ENCODE results near the gene SAMD7. TPM values are rescaled to one million over a fixed set of nuclear protein-coding genes. Genes with fewer than 3 reads are reported as not detected.

The SAMD7 gene
- polyA plus RNA-seq, 3 donors: not detected

GRCh38 chr3:169879013-169879557 is 32.3 kb upstream of the SAMD7 start:
- intact Hi-C loops (cut with micrococcal nuclease): no loop called here
- no peaks in the 10 kb centered on the region for H3K36me3 ChIP-seq (replicated peaks in 1 of 2; ENCODE audit: control insufficient read depth in 1 of 2, insufficient read depth in 2 of 2, low read length in 2 of 2)
- peaks cover 0 to 8% (median 2%) of the 10 kb centered on the region in 7 donors for H3K9me3 Mint-ChIP-seq
- no peak overlapping the region for H3K4me3 Mint-ChIP-seq
- H3K27me3 ChIP-seq (ENCODE audit: control insufficient read depth in 2 of 2, insufficient read depth in 2 of 2, low read length in 2 of 2): no peaks in the 10 kb centered on the region
- no peak overlapping the region for H3K4me3 ChIP-seq (replicated peaks in 1 of 3; ENCODE audit: low read depth in 2 of 3, low read length in 3 of 3)
- no peak overlapping the region for H3K27ac ChIP-seq (ENCODE audit: low read depth in 1 of 2, low read length in 2 of 2)
- H3K79me2 ChIP-seq (ENCODE audit: insufficient read depth, low read length): no peaks in the 10 kb centered on the region
- no peaks in the 10 kb centered on the region for H3K9me3 ChIP-seq (replicated peaks in 1 of 2; ENCODE audit: control insufficient read depth in 1 of 2, insufficient read depth in 1 of 2, low read length in 2 of 2)
- no peak overlapping the region for H3K4me2 ChIP-seq (replicated peaks; ENCODE audit: extremely low read depth, low read length, poor library complexity, severe bottlenecking)
- no peak for TF ChIP-seq CTCF (IDR thresholded peaks at IDR 0.05)
- peaks cover 18% of the 10 kb centered on the region for H3K4me1 Mint-ChIP-seq
- no peaks in the 10 kb centered on the region for H4K20me1 ChIP-seq (ENCODE audit: insufficient read depth, low read length)
- DNase-seq: no peak
- no peak overlapping the region for H2AFZ ChIP-seq (ENCODE audit: insufficient read depth, low read depth, low read length, poor library complexity, severe bottlenecking)
- WGBS (ENCODE audit: insufficient coverage): 100% methylated on average over 2 of the region's 8 CpGs
- peaks cover 0 to 2% (median 2%) of the 10 kb centered on the region in 3 donors for H3K27me3 Mint-ChIP-seq (ENCODE audit: low read depth in 3 of 3)
- no peak overlapping the region for H3K9ac ChIP-seq (ENCODE audit: insufficient read depth, low read length, poor library complexity, severe bottlenecking)
- H3K36me3 Mint-ChIP-seq: no peaks in the 10 kb centered on the region
- H3K4me1 ChIP-seq (ENCODE audit: control insufficient read depth in 1 of 2, insufficient read depth in 2 of 2, low read length in 2 of 2): peaks cover 0 to 6% of the 10 kb centered on the region in 2 donors
- no peak overlapping the region for H3K27ac Mint-ChIP-seq

DNA sequence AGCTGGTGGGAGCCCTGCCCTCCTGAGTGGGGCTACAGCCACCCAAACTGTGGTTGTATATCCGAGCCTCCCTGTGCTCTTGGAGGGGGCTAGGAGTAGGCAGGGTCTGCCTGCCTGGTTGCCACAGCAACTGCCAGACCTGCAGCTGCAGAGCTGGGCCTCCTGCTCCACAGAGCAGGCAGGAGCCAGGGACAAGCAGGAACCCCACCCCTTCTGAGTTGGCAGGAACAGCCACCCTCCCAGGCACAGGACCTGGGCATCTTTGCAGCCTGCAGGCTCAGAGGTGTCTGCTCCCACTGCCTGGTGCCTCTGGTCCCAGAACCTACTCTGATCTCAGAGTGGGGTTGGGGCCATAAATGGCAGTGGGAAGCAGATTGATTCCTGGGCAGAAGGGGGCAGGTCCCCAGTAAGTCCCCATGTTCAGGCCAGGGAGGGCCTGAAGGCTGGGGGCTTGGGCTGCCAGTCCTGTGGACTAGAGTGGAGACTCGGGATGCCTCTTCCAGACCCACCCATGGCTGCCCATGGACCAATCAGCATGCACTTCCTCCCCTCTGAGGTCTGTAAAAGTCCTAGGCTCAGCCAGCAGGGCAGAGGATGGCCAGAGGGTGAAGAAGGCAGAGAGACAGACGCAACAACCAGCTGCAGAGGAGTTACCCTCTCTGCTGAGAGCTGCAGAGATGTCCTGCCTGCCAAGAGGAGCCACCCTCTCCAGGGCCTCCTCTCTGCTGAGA is 31.4 kb upstream of the SAMD7 start:
- no peak overlapping the region for H3K9ac ChIP-seq (ENCODE audit: insufficient read depth, low read length, poor library complexity, severe bottlenecking)
- no peaks in the 10 kb centered on the region for H3K27me3 ChIP-seq (ENCODE audit: control insufficient read depth in 2 of 2, insufficient read depth in 2 of 2, low read length in 2 of 2)
- no peaks in the 10 kb centered on the region for H4K20me1 ChIP-seq (ENCODE audit: insufficient read depth, low read length)
- no peak for DNase-seq
- peaks cover 0 to 6% (median under 1%) of the 10 kb centered on the region in 7 donors for H3K9me3 Mint-ChIP-seq
- no peaks in the 10 kb centered on the region for H3K9me3 ChIP-seq (replicated peaks in 1 of 2; ENCODE audit: control insufficient read depth in 1 of 2, insufficient read depth in 1 of 2, low read length in 2 of 2)
- 89% methylated on average over 1 of the region's 3 CpGs for WGBS (ENCODE audit: insufficient coverage)
- no peaks in the 10 kb centered on the region for H3K79me2 ChIP-seq (ENCODE audit: insufficient read depth, low read length)
- no peak overlapping the region for H3K4me3 ChIP-seq (replicated peaks in 1 of 3; ENCODE audit: low read depth in 2 of 3, low read length in 3 of 3)
- no peak overlapping the region for H2AFZ ChIP-seq (ENCODE audit: insufficient read depth, low read depth, low read length, poor library complexity, severe bottlenecking)
- no peak overlapping the region for H3K27ac ChIP-seq (ENCODE audit: low read depth in 1 of 2, low read length in 2 of 2)
- no peak overlapping the region for H3K4me2 ChIP-seq (replicated peaks; ENCODE audit: extremely low read depth, low read length, poor library complexity, severe bottlenecking)
- H3K4me1 Mint-ChIP-seq: peaks cover 18% of the 10 kb centered on the region
- H3K27me3 Mint-ChIP-seq (ENCODE audit: low read depth in 3 of 3): peaks cover 0 to 2% (median 2%) of the 10 kb centered on the region in 3 donors
- intact Hi-C loops (cut with micrococcal nuclease): no loop called here
- no peak overlapping the region for H3K27ac Mint-ChIP-seq
- no peak overlapping the region for H3K4me3 Mint-ChIP-seq
- TF ChIP-seq CTCF (IDR thresholded peaks at IDR 0.05): no peak
- H3K36me3 Mint-ChIP-seq: no peaks in the 10 kb centered on the region
- peaks cover 0 to 6% of the 10 kb centered on the region in 2 donors for H3K4me1 ChIP-seq (ENCODE audit: control insufficient read depth in 1 of 2, insufficient read depth in 2 of 2, low read length in 2 of 2)
- no peaks in the 10 kb centered on the region for H3K36me3 ChIP-seq (replicated peaks in 1 of 2; ENCODE audit: control insufficient read depth in 1 of 2, insufficient read depth in 2 of 2, low read length in 2 of 2)
